B cell (primary cell): ENCODE data around the gene KCNT1. TPM values are rescaled to one million over a fixed set of nuclear protein-coding genes. Genes with fewer than 3 reads are reported as not detected.

ENCODE experiments used
- ATAC-seq: fragments of 200-7000 bp; cut with Tn5 transposase; one replicate; pipeline ENCODE4 v1.10.0; 2021; ENCODE audit warnings: low read depth, mild to moderate bottlenecking, moderate number of reproducible peaks, moderate library complexity
- CTCF ChIA-PET: fragments of 350-600 bp; sonication (Branson Sonifier 250); formaldehyde crosslinking; loops from one replicate; lab custom pipeline; 2021; ENCODE audit warnings: antibody characterized with exemption, inconsistent platforms; lab: Charles Lee
- POLR2A ChIA-PET: fragments of 350-600 bp; sonication (Branson Sonifier 250); formaldehyde crosslinking; loops from one replicate; lab custom pipeline; 2021; ENCODE audit warnings: antibody characterized with exemption; lab: Charles Lee
- DNase-seq: peaks from one replicate; pipeline ENCODE4 v3.0.0; 2013
- H2AFZ ChIP-seq: 2 replicates; pipeline ENCODE4 v1.6.1; 2012; ENCODE audit warnings: mild to moderate bottlenecking, low read depth, low read length; ENCODE audit not compliant: insufficient read depth, poor library complexity, severe bottlenecking
- H3K27ac ChIP-seq, 2 donors: 1 replicate in 1 of 2; 2 replicates in 1 of 2; pipeline ENCODE4 v1.5.1; 2012 to 2013; ENCODE audit warnings: low read length in 2 of 2, mild to moderate bottlenecking in 2 of 2, moderate library complexity in 1 of 2
- H3K27me3 ChIP-seq, 4 experiments: fragments of 200-600 bp in 1 of 4; sonication (generic) in 1 of 4; replicated peaks in 1 of 4; 1 replicate in 2 of 4; 2 replicates in 2 of 4; pipeline versions ENCODE4 v1.6.1 to v1.7.0; 2013 to 2016; ENCODE audit warnings: low read length in 3 of 4, mild to moderate bottlenecking in 2 of 4, mixed read lengths in 1 of 4, moderate library complexity in 1 of 4; ENCODE audit not compliant: insufficient read depth in 4 of 4, control insufficient read depth in 3 of 4; ENCODE audit errors: control extremely low read depth in 1 of 4
- H3K36me3 ChIP-seq, 2 experiments: replicated peaks in 1 of 2; 1 replicate in 1 of 2; 2 replicates in 1 of 2; pipeline versions ENCODE4 v1.6.1 to v1.7.1; 2013; ENCODE audit warnings: low read length in 1 of 2; ENCODE audit not compliant: insufficient read depth in 2 of 2, control insufficient read depth in 1 of 2; ENCODE audit errors: control extremely low read depth in 1 of 2, extremely low read depth in 1 of 2
- H3K4me1 ChIP-seq, 2 donors: fragments of 200-600 bp in 1 of 2; sonication (generic) in 1 of 2; 1 replicate in 1 of 2; 2 replicates in 1 of 2; pipeline versions ENCODE4 v1.5.1 to v1.6.1; 2013 to 2017; ENCODE audit warnings: low read length in 2 of 2; ENCODE audit not compliant: control insufficient read depth in 2 of 2, insufficient read depth in 2 of 2
- H3K4me2 ChIP-seq: replicated peaks from 2 replicates; pipeline ENCODE3; 2012; ENCODE audit warnings: mild to moderate bottlenecking, low read depth, low read length; ENCODE audit not compliant: poor library complexity, severe bottlenecking
- H3K4me3 ChIP-seq, 5 experiments: fragments of 200-600 bp in 1 of 5; sonication (generic) in 1 of 5; 1 replicate in 3 of 5; 2 replicates in 2 of 5; pipeline versions ENCODE4 v1.5.1 to v1.7.0; 2011 to 2016; ENCODE audit warnings: low read length in 4 of 5, mild to moderate bottlenecking in 4 of 5, low read depth in 2 of 5, control low read depth in 1 of 5, moderate library complexity in 1 of 5; ENCODE audit not compliant: insufficient read depth in 1 of 5; ENCODE audit errors: control extremely low read depth in 1 of 5, extremely low read depth in 1 of 5
- H3K79me2 ChIP-seq: fragments of 200-600 bp; sonication (generic); one replicate; pipeline ENCODE4 v1.6.0; 2016; ENCODE audit warnings: low read length; ENCODE audit not compliant: control insufficient read depth, insufficient read depth
- H3K9ac ChIP-seq: fragments of 200-600 bp; sonication (generic); 2 replicates; pipeline ENCODE4 v1.6.1; 2017; ENCODE audit warnings: mild to moderate bottlenecking, low read length, moderate library complexity
- H3K9me3 ChIP-seq, 3 donors: one replicate each; pipeline versions ENCODE4 v1.6.1 to v1.7.1; 2013; ENCODE audit warnings: low read length in 2 of 3; ENCODE audit not compliant: control insufficient read depth in 2 of 3, insufficient read depth in 1 of 3; ENCODE audit errors: control extremely low read depth in 1 of 3
- H4K20me1 ChIP-seq: 2 replicates; pipeline ENCODE4 v1.6.0; 2012; ENCODE audit warnings: mild to moderate bottlenecking, low read length; ENCODE audit not compliant: insufficient read depth, control insufficient read depth, poor library complexity, severe bottlenecking
- H3K27ac Mint-ChIP-seq: one replicate; pipeline ENCODE4 v1.8.0; 2021; ENCODE audit warnings: mixed read lengths
- H3K27me3 Mint-ChIP-seq: one replicate; pipeline ENCODE4 v1.8.0; 2021; ENCODE audit warnings: mixed read lengths
- H3K4me1 Mint-ChIP-seq: one replicate; pipeline ENCODE4 v1.8.0; 2021; ENCODE audit warnings: mixed read lengths
- H3K4me3 Mint-ChIP-seq: one replicate; pipeline ENCODE4 v1.8.0; 2021; ENCODE audit warnings: mixed read lengths
- H3K9me3 Mint-ChIP-seq: one replicate; pipeline ENCODE4 v1.8.0; 2022; ENCODE audit warnings: mixed read lengths; ENCODE audit not compliant: insufficient read depth
- CTCF ChIP-seq: fragments of 200-600 bp; IDR thresholded peaks from one replicate; pipeline ENCODE4 v1.8.0; 2022; ENCODE audit warnings: antibody characterized with exemption, mild to moderate bottlenecking
- EZH2 ChIP-seq: IDR thresholded peaks from 2 replicates; pipeline ENCODE4 v1.6.1; 2012; ENCODE audit warnings: borderline replicate concordance, low read depth, mild to moderate bottlenecking, moderate library complexity, low read length; ENCODE audit not compliant: insufficient read depth, poor library complexity, severe bottlenecking
- WGBS: methylation state at CpG from one replicate; pipeline ENCODE4 v1.1.5; 2013; ENCODE audit warnings: missing lambda C conversion rate; ENCODE audit not compliant: insufficient coverage; 5-methylcytosine and 5-hydroxymethylcytosine counted together
- intact Hi-C: fragments of 100-400 bp; cut with micrococcal nuclease; formaldehyde crosslinking; loops from one replicate; pipeline ENCODE4 v1.10.0; 2022
- polyA plus RNA-seq: library from polyadenylated mRNA; depleted of rRNA; stranded (reverse); fragments of >200 nt; gene quantifications from 2 replicates; pipeline ENCODE4 v1.2.3, GENCODE V29; 2012
- total RNA-seq, 2 donors: library from RNA; stranded (reverse); fragments of 120-200 nt in 1 of 2; gene quantifications; 1 replicate in 1 of 2; 2 replicates in 1 of 2; pipeline versions ENCODE4 v1.2.3 to v1.2.4, GENCODE V29; 2013 to 2022

The KCNT1 gene
- total and polyA plus RNA-seq, 2 donors (not counting 1 experiment from before 2014, with no cell fraction given): not detected

GRCh38 chr9:135718616-135719015 is 16.6 kb downstream of the KCNT1 start:
- H3K4me3 Mint-ChIP-seq: no peak overlapping the region
- WGBS: 67% methylated on average over 15 of the region's 15 CpGs
- H3K4me3 ChIP-seq: no peak overlapping the region
- H3K4me2 ChIP-seq: no peak overlapping the region
- DNase-seq (no peak), ATAC-seq (no peak)
- ChIA-PET POLR2A (no interaction called here), CTCF (no interaction called here)
- H3K4me1 Mint-ChIP-seq: no peaks in the 10 kb centered on the region
- H3K79me2 ChIP-seq: no peaks in the 10 kb centered on the region
- H3K9ac ChIP-seq: no peak overlapping the region
- intact Hi-C loops: no loop called here
- H3K27me3 ChIP-seq: peaks cover 0 to 20% (median 2%) of the 10 kb centered on the region in 4 experiments
- no peaks in the 10 kb centered on the region for H4K20me1 ChIP-seq
- no peaks in the 10 kb centered on the region for H3K36me3 ChIP-seq
- H3K27ac ChIP-seq: no peak overlapping the region
- H2AFZ ChIP-seq: no peak overlapping the region
- no peaks in the 10 kb centered on the region for H3K4me1 ChIP-seq
- H3K9me3 Mint-ChIP-seq: no peaks in the 10 kb centered on the region
- TF ChIP-seq CTCF (no peak), EZH2 (no peak)
- peaks cover 0 to 6% (median 0%) of the 10 kb centered on the region in 3 donors for H3K9me3 ChIP-seq
- H3K27me3 Mint-ChIP-seq: peaks cover 22% of the 10 kb centered on the region
- H3K27ac Mint-ChIP-seq: no peak overlapping the region

GRCh38 chr9:135719472-135719871 is 17.5 kb downstream of the KCNT1 start:
- Histone ChIP-seq H4K20me1 (no peaks in the 10 kb centered on the region), H2AFZ (no peak overlapping the region), H3K27me3 (peaks cover 0 to 20% (median 2%) of the 10 kb centered on the region in 4 experiments), H3K4me2 (no peak overlapping the region), H3K4me3 (no peak overlapping the region), H3K4me1 (no peaks in the 10 kb centered on the region), H3K27ac (no peak overlapping the region), H3K9me3 (peaks cover 0 to 6% (median 0%) of the 10 kb centered on the region in 3 donors), H3K9ac (no peak overlapping the region), H3K79me2 (no peaks in the 10 kb centered on the region), H3K36me3 (no peaks in the 10 kb centered on the region)
- WGBS: 89% methylated on average over 9 of the region's 9 CpGs
- ChIA-PET CTCF (no interaction called here), POLR2A (no interaction called here)
- no peaks in the 10 kb centered on the region for H3K9me3 Mint-ChIP-seq
- intact Hi-C loops: no loop called here
- TF ChIP-seq EZH2 (no peak), CTCF (no peak)
- no peak overlapping the region for H3K4me3 Mint-ChIP-seq
- H3K27me3 Mint-ChIP-seq: peaks cover 19% of the 10 kb centered on the region
- H3K4me1 Mint-ChIP-seq: no peaks in the 10 kb centered on the region
- ATAC-seq: no peak
- DNase-seq: no peak
- no peak overlapping the region for H3K27ac Mint-ChIP-seq
